Neural cell (in vitro differentiated cells): ENCODE data around the gene MDH2. TPM values are rescaled to one million over a fixed set of nuclear protein-coding genes. Genes with fewer than 3 reads are reported as not detected.

ENCODE experiments used
- H2AFZ ChIP-seq: fragments of 200-600, 300-800 bp; sonication (generic), shearing (Covaris generic); 2 replicates; pipeline ENCODE4 v1.6.0; 2014; ENCODE audit warnings: low read depth, mild to moderate bottlenecking, antibody characterized with exemption, low read length, moderate library complexity
- H3F3A ChIP-seq: fragments of 200-600 bp; shearing (Covaris generic); 2 replicates; pipeline ENCODE4 v1.6.1; 2016; ENCODE audit warnings: mild to moderate bottlenecking, moderate library complexity, mixed read lengths, antibody characterized with exemption, low read length; ENCODE audit not compliant: insufficient read depth, poor library complexity, severe bottlenecking
- H3K27ac ChIP-seq: fragments of 200-600, 300-800 bp; sonication (generic), shearing (Covaris generic); 2 replicates; pipeline ENCODE4 v1.5.1; 2014; ENCODE audit warnings: mild to moderate bottlenecking, low read length, moderate library complexity
- H3K27me3 ChIP-seq: fragments of 300-800, 200-600 bp; sonication (generic), shearing (Covaris generic); 2 replicates; pipeline ENCODE4 v1.6.0; 2014; ENCODE audit warnings: mild to moderate bottlenecking, low read depth, low read length, moderate library complexity; ENCODE audit not compliant: insufficient read depth
- H3K36me3 ChIP-seq: fragments of 300-800, 200-600 bp; sonication (generic), shearing (Covaris generic); 2 replicates; pipeline ENCODE4 v1.5.1; 2014; ENCODE audit warnings: mild to moderate bottlenecking, antibody characterized with exemption, low read length, moderate library complexity; ENCODE audit not compliant: insufficient read depth
- H3K4me2 ChIP-seq: fragments of 300-800, 200-600 bp; sonication (generic), shearing (Covaris generic); 2 replicates; pipeline ENCODE4 v1.6.0; 2014; ENCODE audit warnings: mild to moderate bottlenecking, low read length
- H3K4me3 ChIP-seq: fragments of 300-800, 200-600 bp; sonication (generic), shearing (Covaris generic); 2 replicates; pipeline ENCODE4 v1.5.1; 2014; ENCODE audit warnings: mild to moderate bottlenecking, low read length, moderate library complexity
- H3K79me2 ChIP-seq: fragments of 200-600 bp; shearing (Covaris generic); replicated peaks from 2 replicates; pipeline ENCODE4 v1.6.0; 2014; ENCODE audit warnings: mild to moderate bottlenecking, low read length, moderate library complexity; ENCODE audit not compliant: insufficient read depth
- H3K9ac ChIP-seq: fragments of 300-800, 200-600 bp; sonication (generic), shearing (Covaris generic); 2 replicates; pipeline ENCODE4 v1.6.1; 2016; ENCODE audit warnings: mild to moderate bottlenecking, low read length, mixed read lengths
- H3K9me2 ChIP-seq: fragments of 200-600 bp; shearing (Covaris generic); 2 replicates; pipeline ENCODE4 v1.6.1; 2016; ENCODE audit warnings: mild to moderate bottlenecking, low read length, mixed read lengths; ENCODE audit not compliant: insufficient read depth
- H3K9me3 ChIP-seq: fragments of 200-600, 300-800 bp; sonication (generic), shearing (Covaris generic); 2 replicates; pipeline ENCODE4 v1.6.1; 2016; ENCODE audit warnings: mild to moderate bottlenecking, mixed run types, low read length, moderate library complexity, mixed read lengths
- H4K20me1 ChIP-seq: fragments of 200-600 bp; shearing (Covaris generic); 2 replicates; pipeline ENCODE4 v1.6.1; 2016; ENCODE audit warnings: mild to moderate bottlenecking, mixed run types; ENCODE audit not compliant: insufficient read depth
- EP300 ChIP-seq: fragments of 450-650 bp; conservative IDR thresholded peaks from 2 replicates; pipeline ENCODE4 v1.6.1; 2014; ENCODE audit warnings: antibody characterized with exemption, mild to moderate bottlenecking, moderate library complexity; ENCODE audit not compliant: poor library complexity, severe bottlenecking
- EZH2 ChIP-seq: fragments of 200-600, 300-800 bp; shearing (Covaris generic), sonication (generic); IDR thresholded peaks from 2 replicates; pipeline ENCODE4 v1.6.1; 2014; ENCODE audit warnings: antibody characterized with exemption, low read length, borderline replicate concordance, mild to moderate bottlenecking; ENCODE audit not compliant: insufficient read depth, poor library complexity, severe bottlenecking
- MXI1 ChIP-seq: fragments of 450-650 bp; conservative IDR thresholded peaks from 2 replicates; pipeline ENCODE4 v1.6.1; 2014; ENCODE audit warnings: antibody characterized with exemption, mild to moderate bottlenecking; ENCODE audit not compliant: poor library complexity, severe bottlenecking
- POLR2AphosphoS5 ChIP-seq: IDR thresholded peaks from 2 replicates; pipeline ENCODE4 v1.6.1; 2012
- RAD21 ChIP-seq: fragments of 450-650 bp; conservative IDR thresholded peaks from 2 replicates; pipeline ENCODE4 v1.6.1; 2014; ENCODE audit warnings: antibody characterized with exemption, mild to moderate bottlenecking, moderate library complexity
- SMC3 ChIP-seq: fragments of 450-650 bp; conservative IDR thresholded peaks from 2 replicates; pipeline ENCODE4 v1.6.1; 2014; ENCODE audit warnings: antibody characterized with exemption, mild to moderate bottlenecking, moderate library complexity; ENCODE audit not compliant: poor library complexity
- TAF1 ChIP-seq: IDR thresholded peaks from 2 replicates; pipeline ENCODE4 v1.6.1; 2012; ENCODE audit warnings: low read depth
- polyA plus RNA-seq: library from polyadenylated mRNA; depleted of rRNA; stranded (reverse); fragments of >200 nt; gene quantifications from 2 replicates; pipeline ENCODE4 v1.2.3, GENCODE V29; 2014
- TF ChIP-seq, protein P1 (sequence below): fragments of 450-650 bp; IDR thresholded peaks from 2 replicates; pipeline ENCODE4 v1.5.1; 2014; ENCODE audit warnings: antibody characterized with exemption, mild to moderate bottlenecking, moderate library complexity; ENCODE audit not compliant: poor library complexity, severe bottlenecking
- TF ChIP-seq, protein P2 (sequence below): IDR thresholded peaks from 2 replicates; pipeline ENCODE4 v1.6.1; 2012; ENCODE audit warnings: borderline replicate concordance

The MDH2 gene
- polyA plus RNA-seq, 1 donor from 2014 or later: 60.5 TPM

DNA sequence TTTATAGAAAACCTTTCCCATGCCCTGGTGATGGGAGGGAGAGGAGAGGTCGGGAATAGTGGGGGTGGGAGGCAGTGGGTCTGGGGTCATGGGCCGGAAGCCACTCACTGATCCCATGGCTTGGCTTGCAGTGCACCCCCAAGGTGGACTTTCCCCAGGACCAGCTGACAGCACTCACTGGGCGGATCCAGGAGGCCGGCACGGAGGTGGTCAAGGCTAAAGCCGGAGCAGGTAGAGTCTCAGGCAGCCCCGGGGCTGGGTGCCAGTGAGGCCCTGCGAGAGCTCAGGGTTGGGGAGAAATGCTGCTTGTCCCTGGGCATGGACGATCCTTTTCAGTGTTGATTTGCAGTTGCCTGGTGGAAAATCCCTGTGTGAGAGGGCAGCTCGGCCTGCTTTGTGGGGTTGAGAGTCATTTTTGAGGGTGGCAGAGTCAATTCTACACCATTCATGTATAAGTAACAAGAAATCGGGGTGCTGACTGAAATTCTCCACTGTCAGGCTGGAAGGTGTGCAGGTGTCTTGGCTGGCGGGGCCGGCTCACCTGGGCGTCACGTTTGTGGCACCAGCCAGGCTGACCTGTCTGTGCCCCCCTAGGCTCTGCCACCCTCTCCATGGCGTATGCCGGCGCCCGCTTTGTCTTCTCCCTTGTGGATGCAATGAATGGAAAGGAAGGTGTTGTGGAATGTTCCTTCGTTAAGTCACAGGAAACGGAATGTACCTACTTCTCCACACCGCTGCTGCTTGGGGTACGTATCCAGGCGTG is 16.5 kb downstream of the MDH2 start:
- Histone ChIP-seq H3K4me2 (no peak overlapping the region), H3K9ac (no peak overlapping the region), H3F3A (no peaks in the 10 kb centered on the region), H3K36me3 (no peaks in the 10 kb centered on the region), H4K20me1 (no peaks in the 10 kb centered on the region), H2AFZ (no peak overlapping the region), H3K9me2 (no peaks in the 10 kb centered on the region), H3K4me3 (no peak overlapping the region), H3K9me3 (no peaks in the 10 kb centered on the region), H3K79me2 (no peaks in the 10 kb centered on the region), H3K27me3 (no peaks in the 10 kb centered on the region), H3K27ac (no peak overlapping the region)
- no peak for TF ChIP-seq SMC3
- TF ChIP-seq EP300: no peak
- TF ChIP-seq, protein P1, sequence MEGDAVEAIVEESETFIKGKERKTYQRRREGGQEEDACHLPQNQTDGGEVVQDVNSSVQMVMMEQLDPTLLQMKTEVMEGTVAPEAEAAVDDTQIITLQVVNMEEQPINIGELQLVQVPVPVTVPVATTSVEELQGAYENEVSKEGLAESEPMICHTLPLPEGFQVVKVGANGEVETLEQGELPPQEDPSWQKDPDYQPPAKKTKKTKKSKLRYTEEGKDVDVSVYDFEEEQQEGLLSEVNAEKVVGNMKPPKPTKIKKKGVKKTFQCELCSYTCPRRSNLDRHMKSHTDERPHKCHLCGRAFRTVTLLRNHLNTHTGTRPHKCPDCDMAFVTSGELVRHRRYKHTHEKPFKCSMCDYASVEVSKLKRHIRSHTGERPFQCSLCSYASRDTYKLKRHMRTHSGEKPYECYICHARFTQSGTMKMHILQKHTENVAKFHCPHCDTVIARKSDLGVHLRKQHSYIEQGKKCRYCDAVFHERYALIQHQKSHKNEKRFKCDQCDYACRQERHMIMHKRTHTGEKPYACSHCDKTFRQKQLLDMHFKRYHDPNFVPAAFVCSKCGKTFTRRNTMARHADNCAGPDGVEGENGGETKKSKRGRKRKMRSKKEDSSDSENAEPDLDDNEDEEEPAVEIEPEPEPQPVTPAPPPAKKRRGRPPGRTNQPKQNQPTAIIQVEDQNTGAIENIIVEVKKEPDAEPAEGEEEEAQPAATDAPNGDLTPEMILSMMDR: no peak
- TF ChIP-seq MXI1: no peak
- TF ChIP-seq TAF1: no peak
- no peak for TF ChIP-seq RAD21
- TF ChIP-seq POLR2AphosphoS5: no peak
- TF ChIP-seq EZH2: no peak
- TF ChIP-seq, protein P2, sequence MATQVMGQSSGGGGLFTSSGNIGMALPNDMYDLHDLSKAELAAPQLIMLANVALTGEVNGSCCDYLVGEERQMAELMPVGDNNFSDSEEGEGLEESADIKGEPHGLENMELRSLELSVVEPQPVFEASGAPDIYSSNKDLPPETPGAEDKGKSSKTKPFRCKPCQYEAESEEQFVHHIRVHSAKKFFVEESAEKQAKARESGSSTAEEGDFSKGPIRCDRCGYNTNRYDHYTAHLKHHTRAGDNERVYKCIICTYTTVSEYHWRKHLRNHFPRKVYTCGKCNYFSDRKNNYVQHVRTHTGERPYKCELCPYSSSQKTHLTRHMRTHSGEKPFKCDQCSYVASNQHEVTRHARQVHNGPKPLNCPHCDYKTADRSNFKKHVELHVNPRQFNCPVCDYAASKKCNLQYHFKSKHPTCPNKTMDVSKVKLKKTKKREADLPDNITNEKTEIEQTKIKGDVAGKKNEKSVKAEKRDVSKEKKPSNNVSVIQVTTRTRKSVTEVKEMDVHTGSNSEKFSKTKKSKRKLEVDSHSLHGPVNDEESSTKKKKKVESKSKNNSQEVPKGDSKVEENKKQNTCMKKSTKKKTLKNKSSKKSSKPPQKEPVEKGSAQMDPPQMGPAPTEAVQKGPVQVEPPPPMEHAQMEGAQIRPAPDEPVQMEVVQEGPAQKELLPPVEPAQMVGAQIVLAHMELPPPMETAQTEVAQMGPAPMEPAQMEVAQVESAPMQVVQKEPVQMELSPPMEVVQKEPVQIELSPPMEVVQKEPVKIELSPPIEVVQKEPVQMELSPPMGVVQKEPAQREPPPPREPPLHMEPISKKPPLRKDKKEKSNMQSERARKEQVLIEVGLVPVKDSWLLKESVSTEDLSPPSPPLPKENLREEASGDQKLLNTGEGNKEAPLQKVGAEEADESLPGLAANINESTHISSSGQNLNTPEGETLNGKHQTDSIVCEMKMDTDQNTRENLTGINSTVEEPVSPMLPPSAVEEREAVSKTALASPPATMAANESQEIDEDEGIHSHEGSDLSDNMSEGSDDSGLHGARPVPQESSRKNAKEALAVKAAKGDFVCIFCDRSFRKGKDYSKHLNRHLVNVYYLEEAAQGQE: no peak

DNA sequence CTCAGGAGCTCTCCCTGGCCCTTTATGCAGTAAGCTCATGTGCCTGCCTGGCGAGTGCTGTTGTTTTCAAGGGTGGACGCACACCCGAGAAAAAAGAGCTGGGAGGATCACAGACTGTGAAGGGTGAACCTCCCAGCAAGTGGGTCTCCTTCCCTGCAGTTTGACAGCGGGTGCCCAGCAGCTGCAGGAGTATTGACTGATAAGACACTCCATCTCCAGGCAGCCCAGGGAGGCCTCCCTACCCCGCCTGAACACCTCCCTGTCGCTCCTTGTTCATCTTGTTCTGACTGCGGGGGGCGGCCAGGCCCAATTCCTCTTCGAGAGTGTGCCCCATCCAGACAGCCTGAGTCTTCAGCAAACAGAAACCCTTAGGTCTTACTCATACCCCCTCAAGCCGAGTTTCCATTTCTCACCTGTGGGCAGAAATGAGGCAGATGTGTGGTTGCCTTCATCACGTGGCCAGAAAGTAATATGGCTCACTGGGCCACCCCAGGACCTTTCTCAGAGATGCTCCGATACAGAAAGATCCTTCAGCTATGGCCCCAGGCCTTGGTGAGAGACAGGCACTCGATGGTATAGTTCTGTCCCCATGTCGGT is 17.2 kb downstream of the MDH2 start:
- no peaks in the 10 kb centered on the region for H3K9me3 ChIP-seq
- no peaks in the 10 kb centered on the region for H4K20me1 ChIP-seq
- H2AFZ ChIP-seq: no peak overlapping the region
- no peak overlapping the region for H3K9ac ChIP-seq
- no peaks in the 10 kb centered on the region for H3K9me2 ChIP-seq
- no peaks in the 10 kb centered on the region for H3K27me3 ChIP-seq
- TF ChIP-seq, protein P1: no peak
- no peak for TF ChIP-seq EP300
- TF ChIP-seq MXI1: no peak
- H3K27ac ChIP-seq: no peak overlapping the region
- no peaks in the 10 kb centered on the region for H3K36me3 ChIP-seq
- no peak overlapping the region for H3K4me2 ChIP-seq
- no peaks in the 10 kb centered on the region for H3K79me2 ChIP-seq
- H3F3A ChIP-seq: no peaks in the 10 kb centered on the region
- H3K4me3 ChIP-seq: no peak overlapping the region
